Measurements from ENCODE around the gene TTC7B. TPM values are rescaled to one million over a fixed set of nuclear protein-coding genes. Genes with fewer than 3 reads are reported as not detected.

The TTC7B gene
- total and polyA plus RNA-seq, 2 experiments from 2014 or later: 5.2 to 28.2 TPM

GRCh38 chr14:90556666-90557450, 259.4 kb downstream of the TTC7B start:
- Histone ChIP-seq H3K36me3 (ENCODE audit: low read depth) (no peaks in the 10 kb centered on the region), H4K20me1 (ENCODE audit: insufficient read depth) (no peaks in the 10 kb centered on the region), H3K79me2 (ENCODE audit: insufficient read depth) (no peaks in the 10 kb centered on the region), H3K4me2 (ENCODE audit: unreplicated experiment) (no peak overlapping the region), H3F3A (ENCODE audit: insufficient read depth) (no peaks in the 10 kb centered on the region), H3K27me3 (replicated peaks; ENCODE audit: insufficient read depth) (no peaks in the 10 kb centered on the region), H3K9ac (no peak overlapping the region), H3K27ac (no peak overlapping the region), H3K9me2 (ENCODE audit: insufficient read depth) (no peaks in the 10 kb centered on the region), H3K4me1 (ENCODE audit: insufficient read depth) (no peaks in the 10 kb centered on the region), H3K9me3 (ENCODE audit: low read depth) (no peaks in the 10 kb centered on the region), H2AFZ (no peak overlapping the region), H3K4me3 (no peak overlapping the region)
- DNase-seq: no peak
- TF ChIP-seq EZH2phosphoT487 (IDR thresholded peaks at IDR 0.05; ENCODE audit: insufficient read depth, low read depth) (no peak), EZH2 (IDR thresholded peaks at IDR 0.05; ENCODE audit: insufficient read depth, poor library complexity, severe bottlenecking) (no peak)
- in situ Hi-C loops (cut with MboI): no loop called here
- WGBS, 2 experiments (ENCODE audit: low coverage in 1 of 2, low lambda C conversion rate in 2 of 2, missing lambda C conversion rate in 2 of 2): 90 to 93% methylated on average over 12 of the region's 12 CpGs

- H3K4me1 ChIP-seq (ENCODE audit: insufficient read depth): no peaks in the 10 kb centered on the region
- in situ Hi-C loops (cut with MboI): no loop called here
- H3F3A ChIP-seq (ENCODE audit: insufficient read depth): no peaks in the 10 kb centered on the region
- H4K20me1 ChIP-seq (ENCODE audit: insufficient read depth): no peaks in the 10 kb centered on the region
- H3K4me2 ChIP-seq (ENCODE audit: unreplicated experiment): no peak overlapping the region
- H3K27me3 ChIP-seq (replicated peaks; ENCODE audit: insufficient read depth): no peaks in the 10 kb centered on the region
- no peak overlapping the region for H2AFZ ChIP-seq
- H3K27ac ChIP-seq: no peak overlapping the region
- no peaks in the 10 kb centered on the region for H3K9me2 ChIP-seq (ENCODE audit: insufficient read depth)
- H3K9ac ChIP-seq: no peak overlapping the region
- no peak for TF ChIP-seq EZH2 (IDR thresholded peaks at IDR 0.05; ENCODE audit: insufficient read depth, poor library complexity, severe bottlenecking)
- no peak for TF ChIP-seq EZH2phosphoT487 (IDR thresholded peaks at IDR 0.05; ENCODE audit: insufficient read depth, low read depth)
- WGBS, 2 experiments (ENCODE audit: low coverage in 1 of 2, low lambda C conversion rate in 2 of 2, missing lambda C conversion rate in 2 of 2): 70 to 76% methylated on average over 14 to 17 of the region's 17 CpGs
- H3K79me2 ChIP-seq (ENCODE audit: insufficient read depth): no peaks in the 10 kb centered on the region
- DNase-seq: no peak
- no peaks in the 10 kb centered on the region for H3K9me3 ChIP-seq (ENCODE audit: low read depth)
- H3K4me3 ChIP-seq: no peak overlapping the region
- H3K36me3 ChIP-seq (ENCODE audit: low read depth): no peaks in the 10 kb centered on the region
Observed at GRCh38 chr14:90556012-90556477, 260.2 kb downstream of the TTC7B start.

- Histone ChIP-seq H3F3A (ENCODE audit: insufficient read depth) (no peaks in the 10 kb centered on the region), H2AFZ (no peak overlapping the region), H3K9me2 (ENCODE audit: insufficient read depth) (no peaks in the 10 kb centered on the region), H3K9me3 (ENCODE audit: low read depth) (no peaks in the 10 kb centered on the region), H3K27ac (no peak overlapping the region), H3K79me2 (ENCODE audit: insufficient read depth) (no peaks in the 10 kb centered on the region), H4K20me1 (ENCODE audit: insufficient read depth) (no peaks in the 10 kb centered on the region), H3K4me2 (ENCODE audit: unreplicated experiment) (no peak overlapping the region), H3K4me1 (ENCODE audit: insufficient read depth) (no peaks in the 10 kb centered on the region), H3K36me3 (ENCODE audit: low read depth) (no peaks in the 10 kb centered on the region), H3K27me3 (replicated peaks; ENCODE audit: insufficient read depth) (no peaks in the 10 kb centered on the region), H3K9ac (no peak overlapping the region), H3K4me3 (no peak overlapping the region)
- DNase-seq: no peak
- in situ Hi-C loops (cut with MboI): no loop called here
- WGBS, 2 experiments (ENCODE audit: low coverage in 1 of 2, low lambda C conversion rate in 2 of 2, missing lambda C conversion rate in 2 of 2): 89 to 90% methylated on average over 16 to 21 of the region's 21 CpGs
- TF ChIP-seq EZH2 (IDR thresholded peaks at IDR 0.05; ENCODE audit: insufficient read depth, poor library complexity, severe bottlenecking): no peak
Observed at GRCh38 chr14:90555126-90556011, 260.9 kb downstream of the TTC7B start.

GRCh38 chr14:90554341-90554740, 261.9 kb downstream of the TTC7B start:
- in situ Hi-C loops (cut with MboI): no loop called here
- 74 to 84% methylated on average over 13 of the region's 13 CpGs for WGBS, 2 experiments (ENCODE audit: low coverage in 1 of 2, low lambda C conversion rate in 2 of 2, missing lambda C conversion rate in 2 of 2)
- Histone ChIP-seq H3K4me2 (ENCODE audit: unreplicated experiment) (no peak overlapping the region), H3K36me3 (ENCODE audit: low read depth) (no peaks in the 10 kb centered on the region), H4K20me1 (ENCODE audit: insufficient read depth) (no peaks in the 10 kb centered on the region), H3K4me3 (no peak overlapping the region), H3K27me3 (replicated peaks; ENCODE audit: insufficient read depth) (no peaks in the 10 kb centered on the region), H3K79me2 (ENCODE audit: insufficient read depth) (no peaks in the 10 kb centered on the region), H3K27ac (no peak overlapping the region), H3K9ac (no peak overlapping the region), H2AFZ (no peak overlapping the region), H3K9me3 (ENCODE audit: low read depth) (no peaks in the 10 kb centered on the region), H3K4me1 (ENCODE audit: insufficient read depth) (no peaks in the 10 kb centered on the region), H3F3A (ENCODE audit: insufficient read depth) (no peaks in the 10 kb centered on the region), H3K9me2 (ENCODE audit: insufficient read depth) (no peaks in the 10 kb centered on the region)
- no peak for DNase-seq
- TF ChIP-seq EZH2 (IDR thresholded peaks at IDR 0.05; ENCODE audit: insufficient read depth, poor library complexity, severe bottlenecking) (no peak), EZH2phosphoT487 (IDR thresholded peaks at IDR 0.05; ENCODE audit: insufficient read depth, low read depth) (no peak)
